ENCODE measurements around the gene NAV1.

DNA sequence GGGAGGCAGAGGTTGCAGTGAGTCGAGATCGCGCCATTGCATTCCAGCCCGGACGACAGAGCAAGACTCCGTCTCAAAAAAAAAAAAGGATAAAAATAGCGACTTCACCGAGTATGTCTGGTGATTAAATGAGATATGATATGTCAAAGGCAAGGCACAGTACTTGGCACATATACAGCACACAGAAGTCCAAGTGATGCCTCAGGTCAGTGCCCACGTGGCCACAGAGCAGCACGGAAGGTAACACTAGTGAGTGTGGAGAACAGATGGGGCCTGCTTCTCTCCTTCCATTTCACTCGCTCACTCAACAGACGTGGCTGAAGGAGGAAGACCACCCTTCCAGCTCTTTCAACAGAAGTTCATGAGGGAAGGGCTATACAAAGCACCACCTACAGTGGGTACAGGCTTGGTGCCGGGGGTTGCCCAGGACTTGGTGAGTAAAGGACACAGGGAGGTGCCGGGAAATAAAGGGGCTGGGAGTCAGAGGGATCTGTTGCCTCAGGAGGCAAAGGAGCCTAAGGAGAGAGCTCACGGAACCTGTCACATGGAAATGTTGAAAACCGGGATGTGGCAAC is 40.9 kb upstream of the NAV1 start:
- TF ChIP-seq, protein P1, sequence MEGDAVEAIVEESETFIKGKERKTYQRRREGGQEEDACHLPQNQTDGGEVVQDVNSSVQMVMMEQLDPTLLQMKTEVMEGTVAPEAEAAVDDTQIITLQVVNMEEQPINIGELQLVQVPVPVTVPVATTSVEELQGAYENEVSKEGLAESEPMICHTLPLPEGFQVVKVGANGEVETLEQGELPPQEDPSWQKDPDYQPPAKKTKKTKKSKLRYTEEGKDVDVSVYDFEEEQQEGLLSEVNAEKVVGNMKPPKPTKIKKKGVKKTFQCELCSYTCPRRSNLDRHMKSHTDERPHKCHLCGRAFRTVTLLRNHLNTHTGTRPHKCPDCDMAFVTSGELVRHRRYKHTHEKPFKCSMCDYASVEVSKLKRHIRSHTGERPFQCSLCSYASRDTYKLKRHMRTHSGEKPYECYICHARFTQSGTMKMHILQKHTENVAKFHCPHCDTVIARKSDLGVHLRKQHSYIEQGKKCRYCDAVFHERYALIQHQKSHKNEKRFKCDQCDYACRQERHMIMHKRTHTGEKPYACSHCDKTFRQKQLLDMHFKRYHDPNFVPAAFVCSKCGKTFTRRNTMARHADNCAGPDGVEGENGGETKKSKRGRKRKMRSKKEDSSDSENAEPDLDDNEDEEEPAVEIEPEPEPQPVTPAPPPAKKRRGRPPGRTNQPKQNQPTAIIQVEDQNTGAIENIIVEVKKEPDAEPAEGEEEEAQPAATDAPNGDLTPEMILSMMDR (IDR thresholded peaks at IDR 0.05): no peak
- no peak for TF ChIP-seq POLR2A (IDR thresholded peaks at IDR 0.05)
